Stimulated activated effector memory CD8-positive, alpha-beta T cell treated with anti-CD3 and anti-CD28 coated beads, Interleukin-12 subunit alpha, Interleukin-12 subunit beta, amount 100 ng/mL, for 72 hours (primary cell): ENCODE results near the gene GALR3.

Experiments used
- ATAC-seq: fragments of 150-1000 bp; cut with Tn5 transposase; 2 replicates; pipeline ENCODE4 v1.10.0; 2021
- DNase-seq, 2 donors: peaks; one replicate each; pipeline ENCODE4 v3.0.0; 2021 to 2022; ENCODE audit warnings: low spot score in 2 of 2
- H3K27ac Mint-ChIP-seq: one replicate; pipeline ENCODE4 v1.8.0; 2022; ENCODE audit warnings: mild to moderate bottlenecking, mixed read lengths
- H3K36me3 Mint-ChIP-seq: one replicate; pipeline ENCODE4 v1.8.0; 2022; ENCODE audit warnings: mild to moderate bottlenecking, mixed read lengths
- H3K4me1 Mint-ChIP-seq: one replicate; pipeline ENCODE4 v1.8.0; 2022; ENCODE audit warnings: mixed read lengths
- H3K4me3 Mint-ChIP-seq: one replicate; pipeline ENCODE4 v1.8.0; 2022; ENCODE audit warnings: mild to moderate bottlenecking, mixed read lengths
- H3K9me3 Mint-ChIP-seq: one replicate; pipeline ENCODE4 v1.8.0; 2022; ENCODE audit warnings: mixed read lengths

GALR3 gene

DNA sequence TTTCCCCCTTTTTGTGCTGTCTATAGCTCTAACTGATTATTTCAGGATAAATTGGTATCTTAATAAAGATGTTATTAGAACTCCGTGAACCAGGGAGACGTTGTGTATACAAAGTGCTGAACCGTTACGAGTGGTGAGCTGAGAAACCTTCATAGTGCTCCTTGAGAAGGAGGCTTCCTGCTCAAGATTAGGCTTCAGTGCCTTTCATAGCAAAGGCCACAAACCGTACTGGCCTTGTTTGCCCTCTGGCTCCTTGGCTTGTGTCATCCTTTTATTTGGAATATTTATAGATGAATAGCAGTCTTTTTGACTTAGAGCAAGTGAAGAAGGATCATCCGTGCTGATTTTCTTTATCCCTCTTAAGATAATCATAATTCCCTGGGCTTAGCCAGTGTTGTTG, 42.3 kb downstream of the GALR3 start:
- no peak overlapping the region for H3K4me3 Mint-ChIP-seq
- no peak overlapping the region for H3K27ac Mint-ChIP-seq
- no peaks in the 10 kb centered on the region for H3K9me3 Mint-ChIP-seq
- ATAC-seq (no peak), DNase-seq (no peak)
- peaks cover 100% of the 10 kb centered on the region for H3K36me3 Mint-ChIP-seq
- H3K4me1 Mint-ChIP-seq: peaks cover 7% of the 10 kb centered on the region

DNA sequence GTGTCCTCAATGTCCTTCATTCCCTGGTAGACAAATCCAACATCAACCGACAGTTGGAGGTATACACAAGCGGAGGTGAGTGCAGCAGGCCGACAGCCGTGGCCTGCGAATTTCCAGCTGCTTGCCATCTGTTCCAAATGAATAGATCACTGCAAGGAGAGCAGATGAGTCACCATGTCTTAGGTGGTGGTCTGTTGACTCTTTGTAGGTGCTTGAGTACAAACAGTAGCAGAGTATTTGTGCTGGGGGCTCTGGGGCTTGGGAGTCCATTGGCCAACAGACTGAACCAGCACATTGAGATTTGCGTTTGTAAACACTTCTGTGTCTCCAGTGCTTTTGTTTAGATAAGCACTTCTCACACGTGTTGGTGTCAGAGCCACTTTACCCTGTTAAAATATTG, 47.1 kb downstream of the GALR3 start:
- Mint-ChIP-seq H3K27ac (no peak overlapping the region), H3K9me3 (no peaks in the 10 kb centered on the region), H3K4me3 (no peak overlapping the region), H3K4me1 (no peaks in the 10 kb centered on the region), H3K36me3 (peaks cover 100% of the 10 kb centered on the region)
- ATAC-seq (no peak), DNase-seq (no peak)
